ENCODE results near the gene TTC23.
A peak's percentile ranks its signal among the peaks of the same experiment; 100 is the strongest.

TTC23 gene

GRCh38 chr15:99163271-99164062 lies 85.9 kb downstream of the TTC23 start:
- peak; percentile 8 for DNase-seq

GRCh38 chr15:99158626-99159412 lies 90.6 kb downstream of the TTC23 start:
- no peak for DNase-seq

- no peak for DNase-seq
Observed at GRCh38 chr15:99157456-99157855, 91.9 kb downstream of the TTC23 start.

GRCh38 chr15:99155961-99156443 lies 93.4 kb downstream of the TTC23 start:
- no peak for DNase-seq

GRCh38 chr15:99154271-99154670 lies 95.1 kb downstream of the TTC23 start:
- DNase-seq, result no peak

- DNase-seq, result no peak
Observed at GRCh38 chr15:99153026-99153535, 96.3 kb downstream of the TTC23 start.

- DNase-seq, result no peak
Observed at GRCh38 chr15:99151156-99151555, 98.2 kb downstream of the TTC23 start.

GRCh38 chr15:99149366-99149765 lies 100.0 kb downstream of the TTC23 start:
- DNase-seq, result no peak

GRCh38 chr15:99148851-99149276 lies 100.5 kb downstream of the TTC23 start:
- DNase-seq, result no peak

GRCh38 chr15:99146661-99147060 lies 102.7 kb downstream of the TTC23 start:
- DNase-seq, result no peak

- DNase-seq, result no peak
Observed at GRCh38 chr15:99145778-99146177, 103.6 kb downstream of the TTC23 start.

GRCh38 chr15:99145005-99145404 lies 104.4 kb downstream of the TTC23 start:
- no peak for DNase-seq

GRCh38 chr15:99143655-99144610 lies 105.4 kb downstream of the TTC23 start:
- DNase-seq, result no peak

GRCh38 chr15:99143242-99143641 lies 106.1 kb downstream of the TTC23 start:
- no peak for DNase-seq

- DNase-seq, result no peak
Observed at GRCh38 chr15:99142562-99142961, 106.8 kb downstream of the TTC23 start.

GRCh38 chr15:99141943-99142342 lies 107.4 kb downstream of the TTC23 start:
- DNase-seq, result no peak

GRCh38 chr15:99140590-99140989 lies 108.8 kb downstream of the TTC23 start:
- DNase-seq, result no peak

GRCh38 chr15:99139276-99139675 lies 110.1 kb downstream of the TTC23 start:
- no peak for DNase-seq

- DNase-seq, result no peak
Observed at GRCh38 chr15:99138491-99138982, 110.8 kb downstream of the TTC23 start.

- no peak for DNase-seq
Observed at GRCh38 chr15:99137877-99138276, 111.5 kb downstream of the TTC23 start.

GRCh38 chr15:99137111-99137546 lies 112.3 kb downstream of the TTC23 start:
- DNase-seq, result no peak

GRCh38 chr15:99135194-99135593 lies 114.2 kb downstream of the TTC23 start:
- peak; percentile 49 for DNase-seq
